GM20431 (cell line): Measurements from ENCODE around the gene OR10A3.

Experiments
- in situ Hi-C: fragments of 300-500 bp; cut with MseI, MboI; formaldehyde crosslinking; loops from one replicate; pipeline ENCODE4 v1.15.0; 2020; ENCODE audit warnings: low sequenced_read_pairs; ENCODE audit not compliant: unreplicated experiment

OR10A3 gene

DNA sequence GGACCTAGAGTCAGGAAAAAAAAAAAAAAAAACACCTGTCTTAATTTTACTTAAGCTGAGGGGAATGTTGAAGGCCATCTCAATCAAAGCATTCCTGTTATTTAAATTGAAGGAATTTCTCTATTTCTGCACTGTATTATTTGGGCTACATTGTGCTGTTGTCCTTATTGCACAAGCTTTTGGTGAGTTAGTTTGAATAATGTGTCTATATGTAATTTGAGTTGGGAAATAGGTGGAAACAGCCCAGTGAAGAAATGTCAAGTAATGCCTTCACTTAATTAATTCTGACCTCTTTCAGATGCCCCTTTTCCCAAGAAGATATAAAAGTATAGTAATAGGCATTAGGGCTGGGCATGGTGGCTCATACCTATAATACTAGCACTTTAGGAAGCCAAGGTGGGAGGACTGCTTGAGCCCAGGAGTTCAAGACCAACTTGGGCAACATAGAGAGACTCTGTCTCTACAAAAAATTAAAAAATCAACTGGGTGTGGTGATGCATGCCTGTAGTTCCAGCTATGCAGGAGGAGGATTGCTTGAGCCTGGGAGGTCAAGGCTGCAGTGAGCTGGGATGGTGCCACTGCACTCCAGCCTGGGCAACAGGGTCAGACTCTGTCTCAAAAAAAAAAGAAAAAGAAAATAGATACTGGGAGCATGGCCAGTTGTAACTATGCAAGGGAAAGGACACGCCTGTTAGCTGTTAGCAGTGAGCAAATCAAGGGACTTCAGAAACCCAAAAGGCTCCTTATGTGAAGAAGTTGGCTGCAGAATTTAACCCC is 45.3 kb downstream of the OR10A3 start:
- in situ Hi-C loops = loop anchor here (10.0 kb wide), 1 partner anchor 89 kb away; the partner anchor contains the start of gene EIF3F

DNA sequence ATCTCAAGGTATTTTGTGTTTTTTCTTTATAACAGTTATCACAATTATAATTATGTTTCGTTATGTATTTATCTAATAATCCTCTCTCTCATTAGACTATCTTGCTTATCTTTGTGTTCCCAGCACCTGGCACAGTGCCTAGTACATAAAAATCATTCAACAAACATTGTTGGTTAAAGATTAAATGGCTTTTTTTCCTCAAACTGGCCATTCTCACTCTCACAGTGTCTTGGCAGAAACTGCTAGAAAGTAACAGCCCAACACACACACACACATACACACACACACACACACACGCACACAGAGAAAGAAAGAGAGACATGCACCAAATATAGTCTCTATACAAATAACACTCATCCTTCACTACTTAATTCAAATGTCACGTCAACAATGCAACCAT is 47.3 kb downstream of the OR10A3 start:
- in situ Hi-C loops = loop anchor here (10.0 kb wide), 1 partner anchor 91 kb away; the partner anchor contains the start of gene EIF3F

DNA sequence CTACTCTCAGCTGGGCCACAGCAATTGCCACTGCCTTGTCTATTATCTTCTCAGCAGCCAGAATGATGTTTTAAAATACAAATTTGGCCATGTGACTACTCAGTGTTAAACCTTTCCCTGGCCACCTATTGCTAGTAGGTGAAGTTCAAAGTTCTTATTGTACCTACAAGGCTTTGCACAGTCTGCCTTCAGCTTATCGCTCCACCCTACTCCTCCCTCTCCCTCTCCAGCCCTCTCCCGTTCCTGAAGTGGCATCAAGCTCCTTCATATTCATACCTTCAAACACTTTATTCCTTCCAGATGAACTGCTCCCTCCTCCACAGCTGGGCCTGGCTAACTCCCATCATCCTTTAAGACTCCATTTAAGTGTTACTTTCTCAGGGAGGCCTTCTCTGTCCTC is 47.7 kb downstream of the OR10A3 start:
- in situ Hi-C loops = loop anchor here (10.0 kb wide), 1 partner anchor 91 kb away; the partner anchor contains the start of gene EIF3F

- in situ Hi-C loops = loop anchor here (10.0 kb wide), 1 partner anchor 92 kb away; the partner anchor contains the start of gene EIF3F
Measured at GRCh38 chr11:7892840-7893254, 48.7 kb downstream of the OR10A3 start.

DNA sequence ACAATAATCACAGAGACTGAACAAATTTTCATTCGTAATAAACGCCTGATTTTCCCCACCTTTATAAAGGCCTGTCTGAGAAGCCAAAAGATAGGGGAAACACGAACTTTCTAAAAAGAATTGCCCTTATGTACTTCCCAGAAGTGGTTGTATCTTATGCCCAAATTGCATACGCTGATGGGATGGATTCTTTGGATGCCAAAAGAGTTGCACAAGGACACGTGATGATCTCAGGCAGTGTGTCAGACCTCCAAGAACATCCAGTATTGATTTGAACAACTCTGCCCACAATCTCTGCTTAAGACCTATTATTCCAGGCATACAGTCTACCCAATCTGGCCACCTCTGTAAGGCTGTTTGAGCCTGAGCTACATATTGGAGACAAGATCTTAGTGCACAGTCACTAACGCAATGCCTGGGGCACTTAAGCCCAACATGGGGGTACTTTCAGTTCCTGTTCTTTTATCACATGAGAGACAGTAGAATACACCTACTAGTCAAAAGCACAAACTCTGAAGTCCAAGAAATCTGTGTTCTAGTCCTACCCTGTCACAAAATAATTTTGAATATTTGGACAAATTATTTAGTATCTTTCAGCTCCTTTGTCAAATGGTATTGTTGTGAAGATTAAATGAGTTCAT is 49.3 kb downstream of the OR10A3 start:
- in situ Hi-C loops = loop anchor here (10.0 kb wide), 1 partner anchor 93 kb away; the partner anchor contains the start of gene EIF3F

GRCh38 chr11:7890417-7891172 is 50.9 kb downstream of the OR10A3 start:
- in situ Hi-C loops = loop anchor here (10.0 kb wide), 1 partner anchor 94 kb away; the partner anchor contains the start of gene EIF3F

DNA sequence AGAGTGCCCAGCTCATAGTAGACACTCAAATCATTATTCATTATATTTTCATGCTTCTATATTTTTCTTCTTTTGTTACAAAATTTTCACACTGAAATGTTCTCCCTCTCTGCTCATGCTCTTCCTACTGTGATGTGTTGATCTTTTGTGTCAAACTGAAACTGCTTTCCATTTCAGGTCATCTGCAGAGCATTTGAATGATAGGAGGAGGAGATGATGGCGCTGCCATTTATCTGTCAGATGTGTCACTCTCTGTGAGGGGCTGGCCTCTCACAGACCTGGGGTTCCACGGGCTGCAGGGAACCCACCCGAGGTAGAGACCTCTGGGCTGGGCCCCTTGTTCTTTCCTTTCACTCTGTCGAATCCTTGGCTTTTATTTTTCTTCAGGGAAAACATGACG is 51.5 kb downstream of the OR10A3 start:
- in situ Hi-C loops = loop anchor here (10.0 kb wide), 1 partner anchor 95 kb away; the partner anchor contains the start of gene EIF3F
